ENCODE measurements around the gene ELMO1. TPM values are rescaled to one million over a fixed set of nuclear protein-coding genes. Genes with fewer than 3 reads are reported as not detected.

The ELMO1 gene
- total RNA-seq, 1 experiment from 2014 or later: 1.1 TPM

DNA sequence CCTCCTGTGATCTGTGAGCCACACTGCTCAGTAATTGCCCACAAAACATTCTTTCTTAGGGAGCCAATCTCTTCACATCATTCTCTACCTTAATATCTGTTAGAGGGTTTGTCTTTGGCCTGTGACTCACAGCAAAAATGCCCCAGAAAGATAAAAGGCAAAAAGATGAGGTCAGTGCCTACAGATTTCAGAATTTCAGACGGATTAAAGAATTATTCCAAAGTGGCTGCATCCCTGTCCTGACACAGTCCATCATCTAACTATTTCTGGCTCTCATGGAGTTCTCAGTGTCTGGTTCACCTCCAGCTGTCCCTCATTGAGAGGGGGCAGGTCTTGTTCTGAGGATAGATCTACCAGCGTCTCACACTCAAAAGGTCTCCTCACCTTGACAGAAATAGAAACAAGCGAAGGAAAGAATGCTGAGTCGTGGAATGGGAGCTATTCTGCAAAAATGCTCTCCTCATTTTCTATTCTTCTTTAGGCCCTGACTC, 585.8 kb downstream of the ELMO1 start:
- ChIA-PET CTCF (no interaction called here), POLR2A (no interaction called here), RAD21 (ENCODE audit: low non-redundant PET in 1 of 2, low total read pairs in 2 of 2, uncharacterized antibody in 2 of 2, unreplicated experiment in 2 of 2) (no interaction called here)
- no peaks in the 10 kb centered on the region for H3K36me3 ChIP-seq (ENCODE audit: control insufficient read depth in 1 of 2, insufficient read depth in 2 of 2, low read length in 2 of 2)
- H2AFZ ChIP-seq (ENCODE audit: low read depth, low read length, poor library complexity, severe bottlenecking): no peak overlapping the region
- no peaks in the 10 kb centered on the region for H3K9me2 ChIP-seq (ENCODE audit: insufficient read depth)
- ATAC-seq (no peak), DNase-seq (ENCODE audit: low read depth, low spot score) (no peak)
- no peaks in the 10 kb centered on the region for H4K20me1 ChIP-seq (ENCODE audit: insufficient read depth)
- no peak overlapping the region for H3K4me2 ChIP-seq (ENCODE audit: low read length)
- BruUV-seq (replicated peaks): no TSS peak
- TF ChIP-seq, protein P1, sequence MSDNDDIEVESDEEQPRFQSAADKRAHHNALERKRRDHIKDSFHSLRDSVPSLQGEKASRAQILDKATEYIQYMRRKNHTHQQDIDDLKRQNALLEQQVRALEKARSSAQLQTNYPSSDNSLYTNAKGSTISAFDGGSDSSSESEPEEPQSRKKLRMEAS (IDR thresholded peaks at IDR 0.05): no peak
- TF ChIP-seq, protein P2, sequence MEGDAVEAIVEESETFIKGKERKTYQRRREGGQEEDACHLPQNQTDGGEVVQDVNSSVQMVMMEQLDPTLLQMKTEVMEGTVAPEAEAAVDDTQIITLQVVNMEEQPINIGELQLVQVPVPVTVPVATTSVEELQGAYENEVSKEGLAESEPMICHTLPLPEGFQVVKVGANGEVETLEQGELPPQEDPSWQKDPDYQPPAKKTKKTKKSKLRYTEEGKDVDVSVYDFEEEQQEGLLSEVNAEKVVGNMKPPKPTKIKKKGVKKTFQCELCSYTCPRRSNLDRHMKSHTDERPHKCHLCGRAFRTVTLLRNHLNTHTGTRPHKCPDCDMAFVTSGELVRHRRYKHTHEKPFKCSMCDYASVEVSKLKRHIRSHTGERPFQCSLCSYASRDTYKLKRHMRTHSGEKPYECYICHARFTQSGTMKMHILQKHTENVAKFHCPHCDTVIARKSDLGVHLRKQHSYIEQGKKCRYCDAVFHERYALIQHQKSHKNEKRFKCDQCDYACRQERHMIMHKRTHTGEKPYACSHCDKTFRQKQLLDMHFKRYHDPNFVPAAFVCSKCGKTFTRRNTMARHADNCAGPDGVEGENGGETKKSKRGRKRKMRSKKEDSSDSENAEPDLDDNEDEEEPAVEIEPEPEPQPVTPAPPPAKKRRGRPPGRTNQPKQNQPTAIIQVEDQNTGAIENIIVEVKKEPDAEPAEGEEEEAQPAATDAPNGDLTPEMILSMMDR (IDR thresholded peaks at IDR 0.05 in 2 of 3, conservative IDR thresholded peaks at IDR 0.05 in 1 of 3; ENCODE audit: borderline replicate concordance in 1 of 3, insufficient read depth in 1 of 3, low read depth in 2 of 3, low read length in 2 of 3): no peak
- TF ChIP-seq SP1 (IDR thresholded peaks at IDR 0.05; ENCODE audit: low read depth) (no peak), POLR2AphosphoS5 (IDR thresholded peaks at IDR 0.05; ENCODE audit: low read depth, low read length) (no peak), EZH2 (IDR thresholded peaks at IDR 0.05) (no peak), POLR2A (IDR thresholded peaks at IDR 0.05; ENCODE audit: borderline replicate concordance, extremely low read depth, insufficient read depth, insufficient read length) (no peak), CEBPB (IDR thresholded peaks at IDR 0.05; ENCODE audit: low read depth) (no peak), ZBTB33 (IDR thresholded peaks at IDR 0.05; ENCODE audit: extremely low read depth, insufficient replicate concordance, low read length) (no peak), EZH2phosphoT487 (IDR thresholded peaks at IDR 0.05; ENCODE audit: borderline replicate concordance) (no peak), JUND (IDR thresholded peaks at IDR 0.05) (no peak), ELF1 (IDR thresholded peaks at IDR 0.05; ENCODE audit: borderline replicate concordance, low read depth) (no peak), ZNF274 (IDR thresholded peaks at IDR 0.05; ENCODE audit: low read depth, low read length) (no peak), RAD21 (IDR thresholded peaks at IDR 0.05; ENCODE audit: low read depth) (no peak), TCF7L2 (IDR thresholded peaks at IDR 0.05; ENCODE audit: borderline replicate concordance, extremely low read depth, insufficient read depth, insufficient read length) (no peak), YY1 (IDR thresholded peaks at IDR 0.05; ENCODE audit: extremely low read depth, insufficient replicate concordance, low read depth, low read length) (no peak), EGR1 (IDR thresholded peaks at IDR 0.05; ENCODE audit: low read depth) (no peak), FOSL1 (IDR thresholded peaks at IDR 0.05; ENCODE audit: low read depth) (no peak)
- TF ChIP-seq, protein P3, sequence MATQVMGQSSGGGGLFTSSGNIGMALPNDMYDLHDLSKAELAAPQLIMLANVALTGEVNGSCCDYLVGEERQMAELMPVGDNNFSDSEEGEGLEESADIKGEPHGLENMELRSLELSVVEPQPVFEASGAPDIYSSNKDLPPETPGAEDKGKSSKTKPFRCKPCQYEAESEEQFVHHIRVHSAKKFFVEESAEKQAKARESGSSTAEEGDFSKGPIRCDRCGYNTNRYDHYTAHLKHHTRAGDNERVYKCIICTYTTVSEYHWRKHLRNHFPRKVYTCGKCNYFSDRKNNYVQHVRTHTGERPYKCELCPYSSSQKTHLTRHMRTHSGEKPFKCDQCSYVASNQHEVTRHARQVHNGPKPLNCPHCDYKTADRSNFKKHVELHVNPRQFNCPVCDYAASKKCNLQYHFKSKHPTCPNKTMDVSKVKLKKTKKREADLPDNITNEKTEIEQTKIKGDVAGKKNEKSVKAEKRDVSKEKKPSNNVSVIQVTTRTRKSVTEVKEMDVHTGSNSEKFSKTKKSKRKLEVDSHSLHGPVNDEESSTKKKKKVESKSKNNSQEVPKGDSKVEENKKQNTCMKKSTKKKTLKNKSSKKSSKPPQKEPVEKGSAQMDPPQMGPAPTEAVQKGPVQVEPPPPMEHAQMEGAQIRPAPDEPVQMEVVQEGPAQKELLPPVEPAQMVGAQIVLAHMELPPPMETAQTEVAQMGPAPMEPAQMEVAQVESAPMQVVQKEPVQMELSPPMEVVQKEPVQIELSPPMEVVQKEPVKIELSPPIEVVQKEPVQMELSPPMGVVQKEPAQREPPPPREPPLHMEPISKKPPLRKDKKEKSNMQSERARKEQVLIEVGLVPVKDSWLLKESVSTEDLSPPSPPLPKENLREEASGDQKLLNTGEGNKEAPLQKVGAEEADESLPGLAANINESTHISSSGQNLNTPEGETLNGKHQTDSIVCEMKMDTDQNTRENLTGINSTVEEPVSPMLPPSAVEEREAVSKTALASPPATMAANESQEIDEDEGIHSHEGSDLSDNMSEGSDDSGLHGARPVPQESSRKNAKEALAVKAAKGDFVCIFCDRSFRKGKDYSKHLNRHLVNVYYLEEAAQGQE (IDR thresholded peaks at IDR 0.05; ENCODE audit: low read depth): no peak
- no peak overlapping the region for H3K9ac ChIP-seq (ENCODE audit: low read length)
- H3K9me3 ChIP-seq (ENCODE audit: control insufficient read depth in 1 of 2, insufficient read depth in 1 of 2, low read depth in 1 of 2, low read length in 2 of 2): no peaks in the 10 kb centered on the region
- H3K27me3 ChIP-seq (ENCODE audit: insufficient read depth, low read length): no peaks in the 10 kb centered on the region
- H3K79me2 ChIP-seq (ENCODE audit: insufficient read depth, low read length): no peaks in the 10 kb centered on the region
- no peak overlapping the region for H3K4me3 ChIP-seq (replicated peaks in 1 of 2; ENCODE audit: low read depth in 1 of 2, low read length in 2 of 2)
- intact Hi-C loops (cut with micrococcal nuclease): no loop called here
- H3K4me1 ChIP-seq (ENCODE audit: control insufficient read depth in 1 of 2, insufficient read depth in 2 of 2, low read length in 2 of 2): no peaks in the 10 kb centered on the region
- no peak overlapping the region for H3K27ac ChIP-seq (ENCODE audit: low read depth, low read length)
